G401.6 (cell line): ENCODE results near the gene PNPLA7.
"Not testable (repeated sequence)": the region's sequence is repeated elsewhere in the genome, so short reads cannot be mapped to it uniquely, and the experiment has no call there.

Experiments used
- FAIRE-seq: peaks from 2 replicates; lab custom pipeline; 2012; peaks lifted over from hg19 to GRCh38; lab: Jason Lieb, UNC

The PNPLA7 gene

DNA sequence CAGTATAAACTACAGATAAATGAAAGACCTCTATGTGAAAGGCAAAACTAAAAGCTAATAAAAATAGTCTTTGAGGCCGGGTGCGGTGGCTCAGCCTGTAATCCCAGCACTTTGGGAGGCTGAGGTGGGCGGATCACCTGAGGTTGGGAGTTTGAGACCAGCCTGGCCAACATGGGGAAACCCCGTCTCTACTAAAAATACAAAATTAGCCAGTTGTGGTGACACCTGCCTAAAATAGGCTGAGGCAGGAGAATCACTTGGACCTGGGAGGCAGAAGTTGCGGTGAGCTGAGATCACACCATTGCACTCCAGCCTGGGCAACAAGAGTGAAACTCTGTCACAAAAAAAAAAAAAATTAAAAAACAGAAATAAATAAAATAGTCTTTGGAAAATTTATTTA lies 37.1 kb downstream of the PNPLA7 start:
- not testable (repeated sequence) for FAIRE-seq

DNA sequence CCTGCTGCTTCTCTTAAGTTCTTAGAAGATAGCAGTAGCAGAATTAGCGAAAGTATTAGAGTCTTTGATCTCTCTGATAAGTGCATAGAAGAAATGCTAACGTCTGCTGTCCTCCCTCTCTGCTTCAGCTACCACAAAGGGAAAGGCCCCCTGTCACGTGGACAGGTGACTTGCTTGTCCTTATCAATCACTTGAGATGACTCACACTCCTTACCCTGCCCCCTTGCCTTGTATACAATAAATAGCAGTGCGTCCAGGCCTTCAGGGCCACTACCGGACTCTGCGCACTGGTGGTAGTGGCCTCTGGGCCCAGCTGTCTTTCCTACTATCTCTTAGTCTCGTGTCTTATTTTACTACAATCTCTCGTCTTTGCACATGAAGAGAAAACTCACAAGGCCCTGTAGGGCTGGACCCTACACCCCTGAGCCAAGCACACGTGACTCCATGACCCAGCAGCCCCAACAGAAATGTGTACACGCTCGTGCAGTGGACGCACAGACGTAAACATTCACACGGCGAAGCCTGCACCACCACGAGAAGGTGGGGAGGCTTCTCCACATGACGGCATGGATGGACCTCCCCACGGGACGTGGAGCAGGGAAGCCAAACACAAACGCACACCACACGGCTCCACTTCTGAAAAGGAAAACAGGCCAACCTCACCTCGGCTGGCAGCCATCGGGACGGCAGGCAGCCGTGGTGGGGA lies 38.3 kb downstream of the PNPLA7 start:
- FAIRE-seq = no peak

DNA sequence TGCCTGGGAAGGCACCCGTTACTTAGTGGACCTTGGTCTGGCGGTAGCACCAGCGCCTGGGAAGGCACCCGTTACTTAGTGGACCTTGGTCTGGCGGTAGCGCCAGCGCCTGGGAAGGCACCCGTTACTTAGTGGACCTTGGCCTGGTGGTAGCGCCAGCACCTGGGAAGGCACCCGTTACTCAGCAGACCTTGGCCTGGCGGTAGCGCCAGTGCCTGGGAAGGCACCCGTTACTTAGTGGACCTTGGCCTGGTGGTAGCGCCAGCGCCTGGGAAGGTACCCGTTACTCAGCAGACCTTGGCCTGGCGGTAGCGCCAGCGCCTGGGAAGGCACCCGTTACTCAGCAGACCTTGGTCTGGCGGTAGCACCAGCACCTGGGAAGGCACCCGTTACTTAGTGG lies 39.1 kb downstream of the PNPLA7 start:
- FAIRE-seq = not testable (repeated sequence)

DNA sequence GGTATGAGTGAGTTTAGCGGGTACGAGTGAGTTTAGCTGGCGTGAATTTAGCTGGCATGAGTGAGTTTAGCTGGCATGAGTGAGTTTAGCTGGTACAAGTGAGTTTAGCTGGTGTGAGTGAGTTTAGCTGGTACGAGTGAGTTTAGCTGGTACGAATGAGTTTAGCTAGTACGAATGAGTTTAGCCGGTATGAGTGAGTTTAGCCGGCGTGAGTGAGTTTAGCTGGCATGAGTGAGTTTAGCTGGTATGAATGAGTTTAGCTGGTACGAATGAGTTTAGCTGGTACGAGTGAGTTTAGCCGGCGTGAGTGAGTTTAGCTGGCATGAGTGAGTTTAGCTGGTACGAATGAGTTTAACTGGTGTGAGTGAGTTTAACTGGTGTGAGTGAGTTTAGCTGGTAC lies 41.0 kb downstream of the PNPLA7 start:
- FAIRE-seq = no peak

DNA sequence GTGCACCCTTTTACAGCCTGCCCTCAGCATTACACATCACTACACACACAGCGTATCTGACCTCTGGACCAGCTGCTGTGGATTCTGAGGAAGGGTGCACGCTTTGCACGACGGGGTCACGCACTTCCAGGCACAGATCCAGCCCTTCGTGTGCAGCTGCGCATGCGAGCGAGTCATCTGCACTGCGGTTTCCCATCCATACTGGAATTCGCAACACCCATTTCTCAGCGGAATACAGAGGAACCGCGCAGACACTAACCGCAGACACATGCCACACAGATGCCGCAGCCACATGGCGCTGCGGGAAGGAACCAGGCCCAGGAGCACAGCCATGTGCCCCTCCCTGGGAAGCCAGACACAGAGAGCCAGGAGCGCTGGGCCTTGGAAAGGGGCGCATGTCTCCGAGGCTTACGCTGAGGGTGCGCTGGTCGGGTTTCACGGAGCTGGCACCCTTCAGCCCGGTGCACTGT lies 43.5 kb downstream of the PNPLA7 start:
- no peak for FAIRE-seq

DNA sequence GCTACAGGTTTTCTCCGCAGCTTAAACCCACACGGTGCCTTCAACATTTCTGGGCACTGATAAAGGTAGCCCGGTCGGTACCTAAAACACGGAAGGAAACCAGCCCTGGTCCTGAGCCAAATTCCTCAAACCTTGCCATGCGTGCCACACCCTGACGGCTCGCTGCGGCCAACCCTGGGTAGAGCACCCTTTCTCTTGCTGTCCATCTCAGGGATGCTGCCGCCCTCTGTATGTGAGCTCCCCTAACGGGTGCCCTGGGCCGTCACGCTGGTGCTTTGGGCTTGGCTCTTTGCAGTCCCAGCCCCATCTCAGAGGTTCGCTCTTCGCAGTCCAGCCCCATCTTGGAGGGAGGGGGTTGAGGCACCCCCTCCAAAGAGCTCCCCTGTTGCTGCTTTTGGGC lies 43.9 kb downstream of the PNPLA7 start:
- FAIRE-seq = no peak

DNA sequence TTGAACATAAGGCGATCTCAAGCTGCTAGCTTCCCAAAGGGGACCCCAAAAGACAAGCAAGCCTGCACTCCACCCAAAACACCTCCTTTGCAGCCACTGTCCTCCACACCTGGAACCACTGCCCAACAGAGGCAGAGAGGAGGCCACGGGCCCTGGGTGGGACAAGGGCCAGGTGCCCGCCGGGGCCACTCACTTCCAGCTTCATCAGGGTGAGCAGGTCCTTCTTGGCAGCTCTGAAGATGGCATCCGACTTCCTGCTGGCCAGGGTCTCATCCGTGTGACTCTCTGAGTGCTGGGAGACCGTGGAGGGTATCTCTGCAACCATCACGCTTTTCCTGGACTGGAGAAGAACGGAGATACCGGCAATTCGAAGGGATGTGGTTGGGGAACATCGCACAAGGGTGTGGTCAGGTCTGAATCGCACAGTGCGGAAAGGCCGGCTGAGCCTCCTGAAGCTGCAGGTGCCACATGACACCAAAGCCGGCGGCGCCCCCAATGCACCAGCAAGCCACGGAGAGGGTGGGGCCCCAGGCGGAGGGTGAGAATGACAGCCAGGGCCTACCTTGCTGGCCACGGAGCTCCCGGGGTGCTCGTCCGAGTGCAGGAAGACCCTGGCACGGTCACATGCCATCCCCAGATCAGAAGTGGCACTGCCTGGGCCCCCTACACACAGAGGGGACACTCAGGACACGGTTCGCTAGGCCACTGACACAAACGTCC lies 44.6 kb downstream of the PNPLA7 start:
- FAIRE-seq = no peak

DNA sequence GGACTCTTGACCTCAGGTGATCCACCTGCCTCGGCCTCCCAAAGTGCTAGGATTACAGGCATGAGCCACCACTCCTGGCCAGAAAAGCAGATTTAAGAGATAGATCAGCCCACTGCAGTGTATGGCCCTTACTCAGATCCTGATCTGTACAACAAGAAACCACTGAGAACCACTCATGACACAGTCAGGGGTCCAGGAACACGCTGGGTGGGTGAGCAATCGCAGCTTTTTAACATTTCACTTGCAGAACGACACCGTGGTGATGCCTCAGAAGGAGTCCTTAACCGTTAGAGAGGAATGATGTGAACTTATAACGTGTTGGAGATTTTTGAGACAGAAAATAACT lies 45.8 kb downstream of the PNPLA7 start:
- FAIRE-seq = no peak

DNA sequence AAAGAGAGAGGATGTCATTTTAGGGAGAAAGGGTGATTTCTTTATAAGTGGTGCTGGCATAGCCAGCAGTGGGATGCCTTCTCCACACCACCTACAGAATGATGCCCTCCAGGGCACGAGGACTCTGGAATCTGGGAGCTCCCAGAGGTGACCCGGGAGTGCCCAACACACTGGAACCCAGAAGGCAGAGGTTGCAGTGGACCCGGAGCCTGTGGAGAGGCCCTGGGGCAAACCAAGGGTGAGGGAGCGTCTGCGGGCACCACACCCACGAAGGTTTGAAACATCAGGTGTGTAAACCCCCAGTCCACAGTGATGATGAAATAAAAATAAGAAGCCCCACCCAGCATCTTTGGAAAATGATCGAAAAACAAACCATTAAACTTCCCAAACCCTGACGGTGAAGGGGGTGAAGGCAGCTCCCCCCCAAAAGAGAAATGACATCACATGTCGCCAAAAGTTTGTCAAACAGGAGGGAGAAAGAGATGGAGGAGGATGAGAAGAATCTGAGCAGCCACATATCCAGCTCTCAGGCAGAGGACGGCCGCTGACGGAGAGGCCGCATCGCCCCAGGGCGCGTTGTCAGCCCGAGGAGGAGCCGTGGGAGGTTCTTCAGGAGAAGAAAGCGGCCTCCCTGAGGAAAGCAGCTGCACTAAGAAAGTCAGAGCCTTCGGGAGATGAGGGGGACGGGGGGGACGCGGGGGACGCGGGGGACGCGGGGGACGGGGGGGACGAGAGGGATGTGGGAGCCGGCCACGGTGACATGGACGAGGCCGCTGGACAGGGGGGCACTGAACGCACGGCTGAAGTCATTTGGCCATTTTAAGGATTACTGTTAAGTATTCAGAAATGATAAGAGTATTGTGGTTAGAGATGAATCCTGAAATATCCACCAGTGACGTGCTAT lies 47.9 kb downstream of the PNPLA7 start:
- FAIRE-seq = no peak

DNA sequence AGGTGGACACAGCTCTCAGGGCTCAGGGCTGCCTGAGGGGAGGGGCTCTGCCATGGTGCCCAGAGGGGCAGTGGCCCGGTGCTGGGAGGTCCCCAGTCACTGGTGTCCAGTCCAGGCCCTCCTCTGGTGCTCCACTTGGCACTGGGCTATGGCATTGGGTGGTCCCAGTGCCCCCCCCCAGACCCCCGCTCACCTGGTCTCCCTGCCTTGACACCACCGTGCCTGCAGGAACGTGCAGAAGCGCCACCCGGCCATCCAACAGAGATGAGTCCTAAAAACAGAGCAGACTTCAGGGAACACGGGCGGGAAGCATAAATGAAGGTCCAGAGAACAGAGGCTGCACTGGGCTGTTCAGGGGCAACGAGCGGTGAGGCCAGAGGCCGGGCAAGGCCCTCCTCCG lies 48.7 kb downstream of the PNPLA7 start:
- FAIRE-seq = no peak

DNA sequence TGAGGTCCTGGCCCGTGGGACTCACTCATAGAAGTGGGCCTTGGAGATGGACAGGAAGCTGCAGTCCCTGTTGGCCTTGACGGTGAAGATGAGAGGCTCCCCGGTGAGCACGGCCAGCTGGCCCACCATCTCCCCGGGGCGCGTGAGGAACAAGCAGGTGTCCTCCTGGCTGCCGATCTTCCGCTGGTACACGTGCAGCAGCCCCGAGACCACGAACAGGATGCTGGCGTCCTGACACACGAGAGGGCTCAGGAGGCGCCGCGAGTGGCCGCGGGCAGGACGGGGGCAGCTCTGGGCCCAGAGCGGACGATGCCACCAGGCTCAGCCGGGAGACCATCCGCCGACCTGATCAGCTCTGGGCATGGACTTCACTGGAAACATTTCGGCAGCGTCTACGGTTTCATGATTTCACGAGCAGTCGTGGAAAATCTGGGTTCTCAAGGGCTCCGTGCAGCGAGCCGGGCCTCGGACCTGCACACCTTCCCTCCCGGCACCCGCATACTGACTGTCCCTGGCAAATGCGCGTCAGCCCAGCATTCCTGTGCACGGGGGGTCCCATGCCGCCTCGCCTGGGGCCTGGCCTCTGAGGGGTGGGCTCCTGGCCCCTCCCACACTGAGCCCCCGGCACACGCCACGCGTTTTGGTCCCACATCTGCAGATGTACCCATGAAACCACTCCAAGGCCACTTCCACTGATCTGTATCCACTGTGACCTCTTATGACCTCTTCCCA lies 49.4 kb downstream of the PNPLA7 start:
- FAIRE-seq = no peak

DNA sequence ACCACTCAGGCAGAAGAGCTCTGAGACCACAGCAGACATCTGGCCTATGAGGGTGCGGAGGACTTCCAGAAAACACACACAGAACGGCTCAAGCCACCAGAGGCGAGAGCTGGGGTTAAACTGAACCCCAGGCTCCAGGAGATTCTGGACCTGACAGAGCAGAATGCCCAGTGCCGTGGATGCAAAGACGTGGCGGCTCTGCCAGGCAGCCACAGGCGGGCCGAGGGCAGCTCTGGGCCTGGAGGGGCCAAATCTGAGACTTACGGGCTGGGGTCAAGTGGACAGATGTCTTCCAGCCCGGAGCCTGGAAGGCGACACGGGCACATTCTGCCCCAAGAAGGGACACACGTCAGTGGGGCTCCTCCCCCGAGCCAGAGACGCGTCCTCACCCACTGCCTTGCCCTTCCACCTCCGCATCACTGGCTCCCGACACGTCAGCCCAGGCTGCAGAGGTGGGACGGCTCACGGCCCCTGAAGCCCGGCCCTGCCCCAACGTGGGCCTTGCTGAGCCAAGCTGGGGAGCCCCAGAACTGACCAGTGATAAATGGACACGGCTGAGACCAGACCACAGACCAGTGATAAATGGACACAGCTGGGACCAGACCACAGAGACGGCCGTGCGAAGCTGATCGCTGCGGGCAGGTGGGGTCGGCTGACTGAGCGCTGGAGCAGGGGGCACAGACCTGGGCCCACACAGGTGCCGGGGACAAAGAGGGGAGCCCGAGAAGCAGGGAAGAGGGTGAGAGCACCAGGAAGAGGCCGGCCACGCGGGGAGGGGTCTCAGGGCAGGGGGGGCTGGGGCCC lies 50.1 kb downstream of the PNPLA7 start:
- FAIRE-seq = no peak

DNA sequence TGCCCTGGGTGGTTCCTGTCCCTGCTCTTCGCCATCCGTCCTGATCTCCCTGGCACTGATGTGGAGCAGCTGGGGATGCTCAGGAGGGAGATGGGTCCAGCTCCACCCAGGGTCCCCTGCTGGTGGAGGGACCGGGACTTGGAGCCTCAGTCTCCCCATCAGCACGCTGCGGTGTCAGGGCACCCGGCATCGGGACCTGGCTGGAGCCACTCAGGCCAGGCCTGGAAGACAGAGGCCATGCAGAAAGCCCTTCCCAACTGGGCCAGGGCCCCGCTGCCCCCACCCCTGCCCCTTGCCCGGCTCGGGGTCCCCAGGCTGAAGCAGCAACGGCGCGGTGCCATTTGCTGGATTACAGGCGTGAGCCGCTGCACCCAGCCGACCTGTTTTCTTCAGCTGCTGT lies 50.8 kb downstream of the PNPLA7 start:
- no peak for FAIRE-seq

DNA sequence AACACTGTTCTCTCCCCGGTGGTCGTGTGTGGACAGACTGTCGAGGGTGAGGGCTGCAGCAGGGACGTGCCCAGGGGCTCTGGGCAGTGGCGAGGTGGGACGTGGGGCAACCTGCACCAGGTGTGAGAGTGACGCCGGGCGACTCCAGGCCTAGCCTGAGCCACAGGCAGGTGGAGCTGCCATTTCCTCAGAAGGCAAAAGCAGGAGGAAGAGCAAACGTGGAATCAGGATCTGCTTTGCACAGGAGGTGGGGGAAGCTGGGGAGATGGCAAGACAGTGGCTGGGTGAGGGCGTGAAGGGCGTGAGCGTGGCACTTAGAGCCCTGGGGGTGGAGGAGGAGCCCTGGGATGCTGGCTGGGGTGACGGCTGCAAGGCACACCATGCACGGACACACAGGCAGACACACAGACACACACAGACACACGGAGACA lies 51.5 kb downstream of the PNPLA7 start:
- no peak for FAIRE-seq

DNA sequence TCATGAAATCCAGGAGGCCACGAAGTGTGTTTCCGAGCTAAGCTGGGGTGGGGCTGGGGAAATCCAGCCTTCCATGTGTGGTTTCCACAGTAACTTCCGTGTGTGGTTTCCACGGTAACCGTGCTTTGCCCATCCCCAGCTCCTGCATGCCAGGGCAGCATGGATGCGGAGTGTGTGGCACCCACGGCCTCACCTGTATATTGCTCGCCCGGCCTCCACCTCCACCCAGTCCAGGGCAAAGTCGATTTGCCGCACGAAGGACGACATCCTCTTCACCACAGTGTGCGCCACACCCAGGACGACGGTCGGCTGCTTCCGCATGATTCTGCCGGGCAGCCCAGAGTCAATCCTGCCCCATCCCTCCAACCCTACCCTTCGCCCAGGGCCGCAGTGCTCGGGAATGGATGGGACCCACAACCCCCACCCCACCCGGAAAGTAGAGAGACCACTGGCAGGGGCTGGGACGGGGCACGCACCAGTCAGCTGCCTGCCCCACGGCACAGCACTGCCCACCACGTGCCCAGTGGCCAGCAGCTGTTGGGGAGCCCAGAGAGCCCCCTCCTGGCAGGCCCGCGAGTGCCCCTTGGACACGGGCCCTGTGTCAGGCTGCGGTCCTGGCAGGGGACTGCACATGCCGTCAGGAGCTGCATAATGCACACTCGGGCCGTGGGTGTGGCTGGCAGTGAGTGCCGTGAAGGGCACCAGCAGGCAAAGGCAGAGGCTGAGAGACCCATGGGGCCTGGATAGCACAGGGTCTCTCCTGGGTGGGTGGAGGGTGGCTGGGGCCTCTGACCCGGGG lies 52.1 kb downstream of the PNPLA7 start:
- no peak for FAIRE-seq

DNA sequence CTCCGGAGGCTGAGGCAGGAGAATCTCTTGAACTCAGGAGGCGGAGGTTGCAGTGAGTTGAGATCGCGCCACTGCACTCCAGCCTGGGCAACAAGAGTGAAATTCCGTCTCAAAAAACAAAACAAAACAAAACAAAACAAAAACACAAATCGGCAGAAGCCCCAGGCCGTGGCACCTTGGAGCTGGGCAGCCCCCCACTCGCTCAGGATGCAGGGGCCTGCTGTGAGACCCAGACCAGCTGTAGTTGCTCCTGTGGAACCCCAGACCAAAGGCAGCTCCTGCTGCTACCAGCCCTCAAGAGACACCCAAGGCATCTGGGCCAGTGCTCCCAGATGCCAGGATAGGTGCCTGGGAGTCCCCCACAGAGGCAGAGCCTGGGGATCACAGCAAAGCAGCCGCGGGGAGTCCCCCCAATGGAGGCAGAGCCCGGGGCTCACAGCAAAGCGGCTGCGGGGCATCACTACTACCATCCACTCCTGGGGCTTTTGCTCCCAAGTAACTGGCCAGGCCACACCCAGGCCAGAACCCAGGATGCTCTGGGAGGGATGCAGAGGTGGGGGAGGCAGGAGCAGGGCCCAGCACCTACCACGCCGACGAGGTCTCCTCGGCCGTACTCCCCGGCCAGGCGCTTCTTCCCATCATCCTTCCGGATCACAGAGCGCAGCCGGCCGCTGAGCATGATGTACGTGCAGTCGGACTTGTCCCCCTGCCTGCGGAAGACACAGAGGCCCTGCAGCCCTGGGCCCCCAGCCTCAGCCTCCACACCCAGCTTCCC lies 53.4 kb downstream of the PNPLA7 start:
- FAIRE-seq = no peak

DNA sequence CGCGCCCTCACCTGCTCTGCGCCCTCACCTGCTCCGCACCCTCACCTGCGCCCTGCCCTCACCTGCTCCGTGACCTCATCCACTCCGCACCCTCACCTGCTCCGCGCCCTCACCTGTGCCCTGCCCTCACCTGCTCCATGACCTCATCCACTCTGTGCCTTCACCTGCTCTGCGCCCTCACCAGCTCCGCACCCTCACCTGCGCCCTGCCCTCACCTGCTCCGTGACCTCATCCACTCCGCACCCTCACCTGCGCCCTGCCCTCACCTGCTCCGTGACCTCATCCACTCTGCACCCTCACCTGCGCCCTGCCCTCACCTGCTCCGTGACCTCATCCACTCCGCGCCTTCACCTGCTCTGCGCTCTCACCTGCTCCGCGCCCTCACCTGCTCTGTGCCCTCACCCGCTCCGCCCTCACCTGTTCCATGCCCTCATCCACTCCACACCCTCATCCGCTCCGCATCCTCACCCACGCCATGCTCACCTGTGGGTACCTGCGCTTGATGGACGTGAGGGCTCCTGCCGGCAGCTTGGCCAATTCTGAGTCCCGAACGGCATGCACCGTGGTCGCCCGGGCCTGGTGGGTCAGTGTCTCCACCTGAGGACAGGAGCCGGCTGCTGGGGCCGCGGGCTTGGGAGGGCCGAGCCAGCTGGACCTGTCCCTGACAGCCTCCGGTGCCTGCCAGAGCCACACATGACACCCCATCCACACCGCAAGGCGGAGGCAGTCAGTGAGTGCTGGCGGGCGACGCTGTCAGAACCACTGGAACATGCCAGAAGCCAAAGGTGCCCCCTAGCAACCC lies 55.5 kb downstream of the PNPLA7 start:
- no peak for FAIRE-seq

DNA sequence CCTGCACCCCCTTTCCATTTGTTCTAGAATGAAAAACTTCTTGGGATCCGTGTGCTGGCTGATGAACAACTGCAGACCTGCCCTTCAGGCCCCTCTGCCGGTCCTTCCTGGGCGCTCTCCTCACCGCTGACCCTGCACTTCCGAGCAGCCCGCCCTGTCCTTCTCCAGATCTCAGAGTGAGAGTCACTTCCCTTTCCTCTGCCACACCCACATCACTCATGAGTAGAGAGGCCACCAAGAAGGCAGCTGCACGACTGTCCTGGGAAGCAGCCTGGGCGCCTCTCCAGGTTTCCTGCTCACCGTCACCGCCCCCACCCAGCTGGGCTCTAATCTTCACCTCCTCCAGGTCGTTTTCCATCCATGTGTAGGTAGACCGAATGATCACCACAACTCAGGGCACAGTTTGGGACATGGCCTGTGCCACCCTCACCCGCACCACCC lies 56.1 kb downstream of the PNPLA7 start:
- no peak for FAIRE-seq
